K562 (cell line): ENCODE results near the gene SERTAD3. TPM values are rescaled to one million over a fixed set of nuclear protein-coding genes. Genes with fewer than 3 reads are reported as not detected.

Experiments
- CBFB ChIP-seq: sonication (generic); formaldehyde crosslinking; IDR thresholded peaks from 2 replicates; pipeline ENCODE4 v1.4.0; 2020; ENCODE audit warnings: mild to moderate bottlenecking, missing genetic modification reagents
- DIDO1 ChIP-seq: fragments of 450-650 bp; IDR thresholded peaks from 2 replicates; pipeline ENCODE4 v1.6.1; 2016; ENCODE audit warnings: low read depth, missing biosample characterization, missing genetic modification characterization
- ESRRA ChIP-seq: fragments of 450-650 bp; IDR thresholded peaks from 2 replicates; pipeline ENCODE4 v1.6.1; 2014; ENCODE audit warnings: low read depth, mild to moderate bottlenecking, moderate library complexity, borderline replicate concordance
- FOXM1 ChIP-seq, 2 experiments: fragments of 450-650 bp in 1 of 2; sonication (generic) in 1 of 2; formaldehyde crosslinking in 1 of 2; IDR thresholded peaks; 2 replicates each; pipeline versions ENCODE4 v1.6.1 to v1.9.0; 2017 to 2022; ENCODE audit warnings: low read depth in 2 of 2, mild to moderate bottlenecking in 2 of 2, missing genetic modification reagents in 1 of 2, moderate library complexity in 1 of 2
- HBP1 ChIP-seq: fragments of 450-650 bp; formaldehyde crosslinking; IDR thresholded peaks from 2 replicates; pipeline ENCODE4 v1.4.0; 2022; ENCODE audit warnings: missing genetic modification characterization
- HDAC3 ChIP-seq: fragments of 450-650 bp; IDR thresholded peaks from 2 replicates; pipeline ENCODE4 v1.6.1; 2018; ENCODE audit warnings: borderline replicate concordance, mild to moderate bottlenecking, moderate library complexity; ENCODE audit not compliant: partially characterized antibody
- IRF2 ChIP-seq: sonication (generic); formaldehyde crosslinking; IDR thresholded peaks from 2 replicates; pipeline ENCODE4 v1.8.1; 2022; ENCODE audit warnings: mild to moderate bottlenecking, missing genetic modification reagents
- KAT8 ChIP-seq: fragments of 450-650 bp; IDR thresholded peaks from 2 replicates; pipeline ENCODE4 v1.6.1; 2016; ENCODE audit warnings: low read depth, mild to moderate bottlenecking
- MTA1 ChIP-seq: fragments of 450-650 bp; IDR thresholded peaks from 2 replicates; pipeline ENCODE4 v1.6.1; 2017; ENCODE audit warnings: borderline replicate concordance
- NCOA1 ChIP-seq: fragments of 450-650 bp; IDR thresholded peaks from 2 replicates; pipeline ENCODE4 v1.6.1; 2016; ENCODE audit warnings: low read depth
- NFYB ChIP-seq: IDR thresholded peaks from 2 replicates; pipeline ENCODE4 v1.6.1; 2011; ENCODE audit warnings: mild to moderate bottlenecking, moderate library complexity; ENCODE audit not compliant: insufficient read length; ENCODE audit errors: extremely low read depth
- PHF21A ChIP-seq: fragments of 450-650 bp; IDR thresholded peaks from 2 replicates; pipeline ENCODE4 v1.6.1; 2017; ENCODE audit warnings: low read depth, borderline replicate concordance
- PHTF2 ChIP-seq: fragments of 250-450 bp; sonication (Bioruptor Pico); IDR thresholded peaks from 2 replicates; pipeline ENCODE4 v1.5.0; 2021; ENCODE audit warnings: mild to moderate bottlenecking
- POLR2A ChIP-seq: fragments of 450-650 bp; conservative IDR thresholded peaks from 2 replicates; pipeline ENCODE4 v1.6.1; 2016
- POLR2H ChIP-seq: IDR thresholded peaks from 2 replicates; pipeline ENCODE4 v1.6.1; 2016; ENCODE audit warnings: missing genetic modification characterization, low read depth, mild to moderate bottlenecking, control low read depth, missing compliant biosample characterization, moderate library complexity
- RFX1 ChIP-seq: fragments of 450-650 bp; IDR thresholded peaks from 2 replicates; pipeline ENCODE4 v1.6.1; 2016; ENCODE audit warnings: mild to moderate bottlenecking, moderate library complexity
- SAFB ChIP-seq: fragments of 200-400 bp; formaldehyde crosslinking; IDR thresholded peaks from 2 replicates; pipeline ENCODE4 v1.6.1; 2017; ENCODE audit warnings: low read depth, low read length, borderline replicate concordance
- SOX6 ChIP-seq: fragments of 450-650 bp; IDR thresholded peaks from 2 replicates; pipeline ENCODE4 v1.6.1; 2014; ENCODE audit warnings: mild to moderate bottlenecking
- STAT6 ChIP-seq: sonication (generic); formaldehyde crosslinking; IDR thresholded peaks from 2 replicates; pipeline ENCODE4 v1.8.1; 2023; ENCODE audit warnings: mild to moderate bottlenecking, missing genetic modification reagents
- WHSC1 ChIP-seq: IDR thresholded peaks from one replicate; pipeline ENCODE4 v1.6.1; 2012; ENCODE audit warnings: low read length, control low read depth, inconsistent platforms
- XRCC5 ChIP-seq: fragments of 200-400 bp; formaldehyde crosslinking; IDR thresholded peaks from 2 replicates; pipeline ENCODE4 v1.6.1; 2017; ENCODE audit warnings: low read depth, mild to moderate bottlenecking, low read length
- ZEB2 ChIP-seq: fragments of 450-650 bp; IDR thresholded peaks from 2 replicates; pipeline ENCODE4 v1.6.1; 2016
- ZNF639 ChIP-seq, 2 experiments: fragments of 200-800 bp in 1 of 2; sonication (Bioruptor generic) in 1 of 2; sonication (generic) in 1 of 2; formaldehyde crosslinking in 1 of 2; IDR thresholded peaks in 1 of 2; conservative IDR thresholded peaks in 1 of 2; 2 replicates each; pipeline versions ENCODE4 v1.5.0 to v1.6.1; 2016 to 2020; ENCODE audit warnings: missing compliant biosample characterization in 1 of 2, missing genetic modification characterization in 1 of 2, missing genetic modification reagents in 1 of 2
- ZSCAN29 ChIP-seq: fragments of 450-650 bp; IDR thresholded peaks from 2 replicates; pipeline ENCODE4 v1.6.1; 2017
- ZZZ3 ChIP-seq: fragments of 450-650 bp; IDR thresholded peaks from 2 replicates; pipeline ENCODE4 v1.6.1; 2016; ENCODE audit warnings: antibody characterized with exemption, mild to moderate bottlenecking, moderate library complexity
- polyA plus RNA-seq, 8 experiments: library from polyadenylated mRNA; depleted of rRNA in 4 of 8; stranded (reverse) in 5 of 8; unstranded in 3 of 8; fragments of >200 nt; fragmentation: Nextera tagmentation in 2 of 8; fragmentation: Illumina TruSeq in 1 of 8; extraction: Ambion mirVana in 2 of 8; extraction: Trizol in 1 of 8; gene quantifications; 2 replicates each; pipeline versions ENCODE4 v1.2.1 to v1.2.3, GENCODE V29; 2011 to 2014; ENCODE audit warnings: inconsistent platforms in 1 of 8, missing spikeins in 1 of 8
- total RNA-seq, 7 experiments: library from RNA; depleted of rRNA in 6 of 7; stranded (reverse); fragments of >200 nt in 6 of 7; fragmentation: Illumina TruSeq in 2 of 7; extraction: Trizol in 2 of 7; gene quantifications; 2 replicates each; pipeline versions ENCODE4 v1.2.1 to v1.2.3, GENCODE V29; 2011 to 2021; ENCODE audit warnings: low replicate concordance in 1 of 7

The SERTAD3 gene
- total and polyA plus RNA-seq, 9 of the 15 experiments (the other 6 are each of a cell fraction or from before 2014, with no cell fraction given), result 5.4 to 28.9 (median 17.5) TPM

- no peak for TF ChIP-seq STAT6 (CRISPR knock-in tag)
- 0 out of 2 replicates have a peak, but pooled peaks have one; percentile 18 for TF ChIP-seq ESRRA
- TF ChIP-seq DIDO1 (tag), result no peak
- TF ChIP-seq WHSC1, result no peak
- 0 out of 4 replicates have a peak, but pooled peaks of 1 of the 2 experiments have one; percentile 52 for TF ChIP-seq ZNF639 (CRISPR knock-in tag; conservative IDR thresholded peaks at IDR 0.05 in 1 of 2, IDR thresholded peaks at IDR 0.05 in 1 of 2)
- peak; percentile 69; the same call in 1 of the 2 replicates for TF ChIP-seq MTA1
- no peak for TF ChIP-seq ZEB2
- TF ChIP-seq NCOA1, result no peak
- no peak for TF ChIP-seq KAT8
- TF ChIP-seq HDAC3, result no peak
- no peak for TF ChIP-seq PHF21A
- TF ChIP-seq XRCC5, result no peak
- TF ChIP-seq CBFB (CRISPR knock-in tag), result no peak
- no peak for TF ChIP-seq SAFB
- no peak for TF ChIP-seq PHTF2 (CRISPR knock-in tag)
- TF ChIP-seq FOXM1 (IDR thresholded peaks at IDR 0.05; ENCODE audit: low read depth), result no peak
- TF ChIP-seq FOXM1 (CRISPR knock-in tag; IDR thresholded peaks at IDR 0.05; ENCODE audit: low read depth), result 0 out of 2 replicates have a peak, but pooled peaks have one; percentile 70
- TF ChIP-seq HBP1 (CRISPR knock-in tag), result no peak
- peak; percentile 87 for TF ChIP-seq NFYB
- no peak for TF ChIP-seq ZSCAN29
- peak; percentile 95 for TF ChIP-seq RFX1
- TF ChIP-seq ZZZ3, result no peak
- TF ChIP-seq POLR2H, result peak; percentile 64
- TF ChIP-seq POLR2A, result peak; percentile 85
- TF ChIP-seq IRF2 (CRISPR knock-in tag), result no peak
- no peak for TF ChIP-seq SOX6
Measured at GRCh38 chr19:40444000-40444824, at the start of gene SERTAD3 (continued).
